OCI-M2 (cell line): Measurements from ENCODE around the gene ASPHD1.
"Not testable (repeated sequence)": the region's sequence is repeated elsewhere in the genome, so short reads cannot be mapped to it uniquely, and the experiment has no call there.

Source experiments
- DNase-seq: peaks from one replicate; lab custom pipeline; 2025; ENCODE audit not compliant: unreplicated experiment; lab: John Stamatoyannopoulos, UW

Gene ASPHD1

GRCh38 chr16:29927070-29927905 lies 27.0 kb downstream of the ASPHD1 start:
- DNase-seq: no peak

- DNase-seq: not testable (repeated sequence)
Observed at GRCh38 chr16:29931750-29932149, 31.5 kb downstream of the ASPHD1 start.

GRCh38 chr16:29940656-29941055 lies 40.4 kb downstream of the ASPHD1 start:
- DNase-seq: no peak

GRCh38 chr16:29943846-29944799 lies 43.8 kb downstream of the ASPHD1 start:
- no peak for DNase-seq

- DNase-seq: no peak
Observed at GRCh38 chr16:29947897-29948296, 47.6 kb downstream of the ASPHD1 start.

GRCh38 chr16:29950806-29951461 lies 50.6 kb downstream of the ASPHD1 start:
- DNase-seq: no peak

- DNase-seq: no peak
Observed at GRCh38 chr16:29951625-29952365, 51.5 kb downstream of the ASPHD1 start.
